Activated T-cell treated with anti-CD3 and anti-CD28 coated beads, Interleukin-2, amount 50 U/mL, for 72 hours (primary cell): ENCODE results near the gene NIPBL. TPM values are rescaled to one million over a fixed set of nuclear protein-coding genes. Genes with fewer than 3 reads are reported as not detected.
"Not testable (repeated sequence)": the region's sequence is repeated elsewhere in the genome, so short reads cannot be mapped to it uniquely, and the experiment has no call there.

Source experiments
- ATAC-seq, 2 donors: fragments of 150-1000 bp; cut with Tn5 transposase; replicated peaks in 1 of 2; 2 replicates each; pipeline ENCODE4 v1.10.0; 2021; ENCODE audit warnings: moderate library complexity in 2 of 2, mild to moderate bottlenecking in 1 of 2
- DNase-seq, 2 donors: peaks; one replicate each; pipeline ENCODE4 v3.0.0; 2021 to 2022; ENCODE audit warnings: mixed read lengths in 1 of 2
- H3K27ac Mint-ChIP-seq: one replicate; pipeline ENCODE4 v1.8.0; 2022; ENCODE audit warnings: mild to moderate bottlenecking, moderate library complexity, mixed read lengths
- H3K27me3 Mint-ChIP-seq: one replicate; pipeline ENCODE4 v1.8.0; 2022; ENCODE audit warnings: low read depth, mixed read lengths
- H3K36me3 Mint-ChIP-seq, 2 donors: one replicate each; pipeline ENCODE4 v1.8.0; 2022; ENCODE audit warnings: mixed read lengths in 2 of 2, mild to moderate bottlenecking in 1 of 2; ENCODE audit not compliant: insufficient read depth in 2 of 2
- H3K4me1 Mint-ChIP-seq: one replicate; pipeline ENCODE4 v1.8.0; 2022; ENCODE audit warnings: low read depth, mixed read lengths
- H3K4me3 Mint-ChIP-seq, 2 donors: one replicate each; pipeline ENCODE4 v1.8.0; 2022; ENCODE audit warnings: mild to moderate bottlenecking in 2 of 2, mixed read lengths in 2 of 2, moderate library complexity in 2 of 2
- H3K9me3 Mint-ChIP-seq, 2 donors: one replicate each; pipeline ENCODE4 v1.8.0; 2022; ENCODE audit warnings: mixed read lengths in 2 of 2
- total RNA-seq, 2 donors: library from RNA; stranded (reverse); gene quantifications; one replicate each; pipeline ENCODE4 v1.2.3, GENCODE V29; 2022

NIPBL gene
- total RNA-seq, result 10 to 100 TPM; 56.3 to 60.9 TPM

GRCh38 chr5:36876299-36876964 lies at the start of gene NIPBL:
Gene NIPBL, plus strand, starts transcription at chr5:36876769. Its CDS starts 76,928 bp downstream, at chr5:36953697.
- Mint-ChIP-seq H3K27ac (peak within 1 kb of the TSS; percentile 99), H3K36me3 (peaks cover 7 to 8% of the 10 kb centered on the region in 2 donors), H3K27me3 (no peaks in the 10 kb centered on the region), H3K4me3 (peak within 1 kb of the TSS; percentile 92 to 93), H3K9me3 (no peaks in the 10 kb centered on the region), H3K4me1 (peaks cover 65% of the 10 kb centered on the region)
- DNase-seq, result peak; percentile 91 to 93
- peak; percentile 75 to 79 for ATAC-seq

GRCh38 chr5:36832274-36832673 lies 44.3 kb upstream of the NIPBL start:
- no peaks in the 10 kb centered on the region for H3K9me3 Mint-ChIP-seq
- ATAC-seq, result no peak
- no peak for DNase-seq
- H3K36me3 Mint-ChIP-seq, result no peaks in the 10 kb centered on the region
- no peaks in the 10 kb centered on the region for H3K4me1 Mint-ChIP-seq
- H3K27ac Mint-ChIP-seq, result no peak overlapping the region
- no peaks in the 10 kb centered on the region for H3K27me3 Mint-ChIP-seq
- H3K4me3 Mint-ChIP-seq, result no peak overlapping the region

- H3K27me3 Mint-ChIP-seq, result no peaks in the 10 kb centered on the region
- H3K4me3 Mint-ChIP-seq, result no peak overlapping the region
- H3K27ac Mint-ChIP-seq, result no peak overlapping the region
- DNase-seq (no peak), ATAC-seq (no peak)
- peaks cover 0 to 2% of the 10 kb centered on the region in 2 donors for H3K9me3 Mint-ChIP-seq
- H3K36me3 Mint-ChIP-seq, result no peaks in the 10 kb centered on the region
- H3K4me1 Mint-ChIP-seq, result no peaks in the 10 kb centered on the region
Observed at GRCh38 chr5:36836831-36837230, 39.7 kb upstream of the NIPBL start.

GRCh38 chr5:36839489-36840476 lies 36.8 kb upstream of the NIPBL start:
- ATAC-seq, result no peak
- no peak overlapping the region for H3K27ac Mint-ChIP-seq
- DNase-seq, result no peak
- no peak overlapping the region for H3K4me3 Mint-ChIP-seq
- no peaks in the 10 kb centered on the region for H3K36me3 Mint-ChIP-seq
- no peaks in the 10 kb centered on the region for H3K27me3 Mint-ChIP-seq
- H3K9me3 Mint-ChIP-seq, result peaks cover 0 to 2% of the 10 kb centered on the region in 2 donors
- peaks cover 6% of the 10 kb centered on the region for H3K4me1 Mint-ChIP-seq

GRCh38 chr5:36841677-36842076 lies 34.9 kb upstream of the NIPBL start:
- peaks cover 0 to 2% of the 10 kb centered on the region in 2 donors for H3K9me3 Mint-ChIP-seq
- no peaks in the 10 kb centered on the region for H3K36me3 Mint-ChIP-seq
- H3K27me3 Mint-ChIP-seq, result no peaks in the 10 kb centered on the region
- ATAC-seq (no peak), DNase-seq (no peak)
- no peak overlapping the region for H3K27ac Mint-ChIP-seq
- H3K4me3 Mint-ChIP-seq, result no peak overlapping the region
- peaks cover 9% of the 10 kb centered on the region for H3K4me1 Mint-ChIP-seq

GRCh38 chr5:36842087-36842486 lies 34.5 kb upstream of the NIPBL start:
- DNase-seq, result no peak
- no peak for ATAC-seq
- no peaks in the 10 kb centered on the region for H3K36me3 Mint-ChIP-seq
- H3K27ac Mint-ChIP-seq, result no peak overlapping the region
- H3K9me3 Mint-ChIP-seq, result peaks cover 0 to 2% of the 10 kb centered on the region in 2 donors
- H3K27me3 Mint-ChIP-seq, result no peaks in the 10 kb centered on the region
- H3K4me3 Mint-ChIP-seq, result no peak overlapping the region
- H3K4me1 Mint-ChIP-seq, result peaks cover 9% of the 10 kb centered on the region

- Mint-ChIP-seq H3K9me3 (peaks cover 0 to 2% of the 10 kb centered on the region in 2 donors), H3K4me1 (peaks cover 9% of the 10 kb centered on the region), H3K4me3 (no peak overlapping the region), H3K27ac (no peak overlapping the region), H3K36me3 (peaks cover 0 to 2% of the 10 kb centered on the region in 2 donors), H3K27me3 (no peaks in the 10 kb centered on the region)
- ATAC-seq (no peak), DNase-seq (no peak)
Observed at GRCh38 chr5:36844305-36844704, 32.3 kb upstream of the NIPBL start.

GRCh38 chr5:36848545-36848944 lies 28.0 kb upstream of the NIPBL start:
- ATAC-seq, DNase-seq, H3K36me3 Mint-ChIP-seq, H3K27ac Mint-ChIP-seq, H3K9me3 Mint-ChIP-seq, H3K27me3 Mint-ChIP-seq, H3K4me1 Mint-ChIP-seq, H3K4me3 Mint-ChIP-seq: not testable (repeated sequence)

- H3K9me3 Mint-ChIP-seq, H3K36me3 Mint-ChIP-seq, H3K4me1 Mint-ChIP-seq, ATAC-seq, H3K27me3 Mint-ChIP-seq, DNase-seq, H3K27ac Mint-ChIP-seq, H3K4me3 Mint-ChIP-seq: not testable (repeated sequence)
Observed at GRCh38 chr5:36852903-36853302, 23.7 kb upstream of the NIPBL start.

- no peak overlapping the region for H3K4me3 Mint-ChIP-seq
- no peaks in the 10 kb centered on the region for H3K4me1 Mint-ChIP-seq
- H3K27ac Mint-ChIP-seq, result no peak overlapping the region
- H3K9me3 Mint-ChIP-seq, result peaks cover 2 to 4% of the 10 kb centered on the region in 2 donors
- H3K27me3 Mint-ChIP-seq, result peaks cover 6% of the 10 kb centered on the region
- DNase-seq (no peak), ATAC-seq (no peak)
- H3K36me3 Mint-ChIP-seq, result peaks cover 1 to 6% of the 10 kb centered on the region in 2 donors
Observed at GRCh38 chr5:36854402-36855140, 22.0 kb upstream of the NIPBL start.

GRCh38 chr5:36855141-36855495 lies 21.5 kb upstream of the NIPBL start:
- H3K27ac Mint-ChIP-seq, result no peak overlapping the region
- no peak overlapping the region for H3K4me3 Mint-ChIP-seq
- ATAC-seq (no peak), DNase-seq (no peak)
- peaks cover 1 to 4% of the 10 kb centered on the region in 2 donors for H3K9me3 Mint-ChIP-seq
- peaks cover 7% of the 10 kb centered on the region for H3K27me3 Mint-ChIP-seq
- H3K4me1 Mint-ChIP-seq, result no peaks in the 10 kb centered on the region
- H3K36me3 Mint-ChIP-seq, result peaks cover 1 to 5% of the 10 kb centered on the region in 2 donors

- Mint-ChIP-seq H3K27ac (no peak overlapping the region), H3K4me1 (no peaks in the 10 kb centered on the region), H3K4me3 (no peak overlapping the region), H3K27me3 (peaks cover 19% of the 10 kb centered on the region), H3K9me3 (no peaks in the 10 kb centered on the region), H3K36me3 (peaks cover 2% of the 10 kb centered on the region in 2 donors)
- DNase-seq, result no peak
- ATAC-seq, result no peak
Observed at GRCh38 chr5:36861871-36862270, 14.7 kb upstream of the NIPBL start.
